ENCODE measurements around the gene PLLP.
A peak's percentile ranks its signal among the peaks of the same experiment; 100 is the strongest.

Gene PLLP

GRCh38 chr16:57304169-57305061 is 19.9 kb upstream of the PLLP start:
- Histone ChIP-seq H3K4me3 (ENCODE audit: low read depth, low read length) (no peak overlapping the region), H3K27me3 (ENCODE audit: control insufficient read depth, insufficient read depth, low read length) (no peaks in the 10 kb centered on the region), H3K79me2 (no peaks in the 10 kb centered on the region), H2AFZ (no peak overlapping the region), H3K9ac (no peak overlapping the region), H3K4me2 (ENCODE audit: low read length) (no peak overlapping the region), H3K9me3 (ENCODE audit: control insufficient read depth, low read length) (no peaks in the 10 kb centered on the region), H3K4me1 (peaks cover 6% of the 10 kb centered on the region), H3K27ac (peak overlapping the region; percentile 66), H3K36me3 (ENCODE audit: control insufficient read depth, insufficient read depth, low read length) (no peaks in the 10 kb centered on the region)
- TF ChIP-seq CTCF (IDR thresholded peaks at IDR 0.05), result no peak

- Histone ChIP-seq H3K4me3 (ENCODE audit: low read depth, low read length) (no peak overlapping the region), H3K9me3 (ENCODE audit: control insufficient read depth, low read length) (no peaks in the 10 kb centered on the region), H3K4me1 (peaks cover 7% of the 10 kb centered on the region), H3K27ac (no peak overlapping the region), H3K36me3 (ENCODE audit: control insufficient read depth, insufficient read depth, low read length) (no peaks in the 10 kb centered on the region), H3K4me2 (ENCODE audit: low read length) (no peak overlapping the region), H3K27me3 (ENCODE audit: control insufficient read depth, insufficient read depth, low read length) (no peaks in the 10 kb centered on the region), H3K79me2 (no peaks in the 10 kb centered on the region), H3K9ac (no peak overlapping the region), H2AFZ (no peak overlapping the region)
- no peak for TF ChIP-seq CTCF (IDR thresholded peaks at IDR 0.05)
Observed at GRCh38 chr16:57303910-57304168, 19.4 kb upstream of the PLLP start.

- TF ChIP-seq CTCF (IDR thresholded peaks at IDR 0.05), result no peak
- Histone ChIP-seq H3K27ac (no peak overlapping the region), H3K9me3 (ENCODE audit: control insufficient read depth, low read length) (no peaks in the 10 kb centered on the region), H3K79me2 (no peaks in the 10 kb centered on the region), H3K4me2 (ENCODE audit: low read length) (no peak overlapping the region), H3K27me3 (ENCODE audit: control insufficient read depth, insufficient read depth, low read length) (no peaks in the 10 kb centered on the region), H2AFZ (no peak overlapping the region), H3K9ac (no peak overlapping the region), H3K36me3 (ENCODE audit: control insufficient read depth, insufficient read depth, low read length) (no peaks in the 10 kb centered on the region), H3K4me1 (peaks cover 7% of the 10 kb centered on the region), H3K4me3 (ENCODE audit: low read depth, low read length) (no peak overlapping the region)
Observed at GRCh38 chr16:57303021-57303909, 18.8 kb upstream of the PLLP start.

GRCh38 chr16:57301126-57301817 is 16.8 kb upstream of the PLLP start:
- Histone ChIP-seq H2AFZ (peak overlapping the region; percentile 41), H3K27me3 (ENCODE audit: control insufficient read depth, insufficient read depth, low read length) (no peaks in the 10 kb centered on the region), H3K36me3 (ENCODE audit: control insufficient read depth, insufficient read depth, low read length) (no peaks in the 10 kb centered on the region), H3K79me2 (no peaks in the 10 kb centered on the region), H3K27ac (no peak overlapping the region), H3K4me3 (ENCODE audit: low read depth, low read length) (no peak overlapping the region), H3K9me3 (ENCODE audit: control insufficient read depth, low read length) (no peaks in the 10 kb centered on the region), H3K4me2 (ENCODE audit: low read length) (no peak overlapping the region), H3K4me1 (peaks cover 7% of the 10 kb centered on the region), H3K9ac (no peak overlapping the region)
- no peak for TF ChIP-seq CTCF (IDR thresholded peaks at IDR 0.05)
